MCF 10A (cell line): ENCODE data around the gene PRPF4. TPM values are rescaled to one million over a fixed set of nuclear protein-coding genes. Genes with fewer than 3 reads are reported as not detected.

Experiments
- BruUV-seq: library from RNA; stranded (reverse); fragments of 400-500 nt; replicated peaks from 2 replicates; lab custom pipeline; 2021; lab: Mats Ljungman, UMichigan
- CTCF ChIA-PET: fragments of 300-600 bp; sonication (Branson Sonifier 250); formaldehyde crosslinking; extraction: SDS; loops from one replicate; lab custom pipeline; 2021; ENCODE audit warnings: antibody characterized with exemption, inconsistent platforms; lab: Yijun Ruan, JAX
- POLR2A ChIA-PET: fragments of 300-600, 350-650 bp; sonication (Branson Sonifier 250); formaldehyde crosslinking; extraction: SDS; loops from one replicate; lab custom pipeline; 2020; ENCODE audit warnings: antibody characterized with exemption, inconsistent platforms; lab: Yijun Ruan, JAX
- DNase-seq: peaks from one replicate; pipeline ENCODE4 v3.0.0-alpha.2; 2018; ENCODE audit not compliant: unreplicated experiment
- H3K27ac Mint-ChIP-seq: one replicate; pipeline ENCODE4 v1.8.0; 2022; ENCODE audit warnings: mild to moderate bottlenecking, low read depth, mixed read lengths; ENCODE audit not compliant: unreplicated experiment
- H3K27me3 Mint-ChIP-seq: one replicate; pipeline ENCODE4 v1.8.0; 2022; ENCODE audit warnings: mixed read lengths; ENCODE audit not compliant: insufficient read depth, unreplicated experiment
- H3K36me3 Mint-ChIP-seq: one replicate; pipeline ENCODE4 v1.8.0; 2022; ENCODE audit warnings: mild to moderate bottlenecking, moderate library complexity, mixed read lengths; ENCODE audit not compliant: insufficient read depth, unreplicated experiment
- H3K4me1 Mint-ChIP-seq: one replicate; pipeline ENCODE4 v1.8.0; 2022; ENCODE audit warnings: mixed read lengths; ENCODE audit not compliant: insufficient read depth, unreplicated experiment
- H3K4me3 Mint-ChIP-seq: one replicate; pipeline ENCODE4 v1.8.0; 2022; ENCODE audit warnings: mild to moderate bottlenecking, moderate library complexity, mixed read lengths; ENCODE audit not compliant: unreplicated experiment
- H3K9me3 Mint-ChIP-seq: one replicate; pipeline ENCODE4 v1.8.0; 2022; ENCODE audit warnings: mixed read lengths; ENCODE audit not compliant: unreplicated experiment
- CTCF ChIP-seq: fragments of 200-600 bp; IDR thresholded peaks from one replicate; pipeline ENCODE4 v1.8.0; 2022; ENCODE audit warnings: antibody characterized with exemption, mild to moderate bottlenecking; ENCODE audit not compliant: unreplicated experiment
- intact Hi-C: fragments of 100-400 bp; cut with micrococcal nuclease; formaldehyde crosslinking; loops from 2 replicates; pipeline ENCODE4 v1.14.1; 2022
- total RNA-seq: library from RNA; stranded (reverse); gene quantifications from 2 replicates; pipeline ENCODE4 v1.2.3, GENCODE V29; 2022

Gene PRPF4
- total RNA-seq, 1 experiment from 2014 or later = 37.3 TPM

GRCh38 chr9:113313261-113313660, 37.8 kb downstream of the PRPF4 start:
- CTCF ChIA-PET = interaction anchor here (0.8 to 1.0 kb wide), 2 partner anchors 29 to 342 kb away, joined by 3 to 4 read pairs; no protein-coding TSS in a partner anchor
- H3K4me3 Mint-ChIP-seq = no peak overlapping the region
- BruUV-seq = no TSS peak

DNA sequence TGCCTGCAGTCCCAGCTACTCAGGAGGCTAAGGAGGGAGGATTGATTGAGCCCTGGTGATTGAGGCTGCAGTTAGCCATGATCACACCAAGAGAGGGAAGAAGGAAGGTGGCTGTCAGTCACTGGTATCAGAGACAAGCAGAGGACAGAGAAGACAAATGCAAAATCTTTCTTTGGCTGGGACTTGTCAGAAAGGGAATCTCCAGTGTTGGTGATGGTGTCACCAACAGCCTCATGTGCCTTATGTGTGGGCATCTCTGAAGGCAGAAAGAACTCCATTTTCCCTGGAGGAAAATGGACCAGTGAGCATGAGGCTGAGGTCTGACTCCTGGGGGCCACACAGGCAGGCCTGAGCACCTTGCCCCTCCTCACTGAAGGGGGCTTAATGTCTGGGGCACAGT, 39.8 kb downstream of the PRPF4 start:
- H3K4me1 Mint-ChIP-seq = no peaks in the 10 kb centered on the region
- no peak overlapping the region for H3K4me3 Mint-ChIP-seq
- CTCF ChIA-PET = interaction anchor here (0.8 to 1.9 kb wide), 2 partner anchors 41 to 88 kb away, joined by 3 to 8 read pairs; no protein-coding TSS in a partner anchor

More at GRCh38 chr9:113313261-113313660, 37.8 kb downstream of the PRPF4 start:
- POLR2A ChIA-PET = interaction anchor here (0.5 kb wide), 1 partner anchor 89 kb away, joined by 3 read pairs; no protein-coding TSS in a partner anchor
- H3K27me3 Mint-ChIP-seq = no peaks in the 10 kb centered on the region
- intact Hi-C loops = no loop called here
- no peak for TF ChIP-seq CTCF
- DNase-seq = no peak
- no peaks in the 10 kb centered on the region for H3K4me1 Mint-ChIP-seq
- H3K36me3 Mint-ChIP-seq = no peaks in the 10 kb centered on the region
- no peak overlapping the region for H3K27ac Mint-ChIP-seq
- H3K9me3 Mint-ChIP-seq = no peaks in the 10 kb centered on the region

DNA sequence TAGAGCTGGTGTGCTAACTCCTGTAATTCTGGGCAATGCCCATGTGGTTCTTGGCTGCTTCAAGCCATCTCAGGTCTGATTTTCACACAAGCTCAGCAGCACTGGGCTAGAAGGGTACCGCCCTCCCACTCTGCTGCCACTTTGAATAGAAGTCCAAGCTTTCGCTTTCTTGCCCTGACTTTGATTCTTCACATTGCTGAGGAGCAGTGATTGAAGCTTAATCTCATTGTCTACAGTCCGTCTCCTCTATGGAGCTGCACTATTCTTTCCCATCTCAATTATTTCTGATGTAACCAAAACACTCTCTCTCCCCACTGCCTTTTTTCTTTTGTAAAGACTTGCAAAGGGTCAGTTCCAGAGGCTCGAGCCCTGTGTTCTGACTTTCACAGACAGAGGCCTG, 40.6 kb downstream of the PRPF4 start:
- no peak overlapping the region for H3K27ac Mint-ChIP-seq
- no peaks in the 10 kb centered on the region for H3K27me3 Mint-ChIP-seq
- no TSS peak for BruUV-seq
- no peaks in the 10 kb centered on the region for H3K9me3 Mint-ChIP-seq
- no peaks in the 10 kb centered on the region for H3K36me3 Mint-ChIP-seq
- TF ChIP-seq CTCF = no peak
- H3K4me1 Mint-ChIP-seq = no peaks in the 10 kb centered on the region
- DNase-seq = no peak
- CTCF ChIA-PET = interaction anchor here (1.9 kb wide), 1 partner anchor 42 kb away, joined by 8 read pairs; no protein-coding TSS in a partner anchor
- intact Hi-C loops = no loop called here
- POLR2A ChIA-PET = no interaction called here
- no peak overlapping the region for H3K4me3 Mint-ChIP-seq

More for the DNA sequence above, 39.8 kb downstream of the PRPF4 start:
- H3K27ac Mint-ChIP-seq = no peak overlapping the region
- no peak for DNase-seq
- intact Hi-C loops = no loop called here
- no TSS peak for BruUV-seq
- no peaks in the 10 kb centered on the region for H3K9me3 Mint-ChIP-seq
- H3K27me3 Mint-ChIP-seq = no peaks in the 10 kb centered on the region
- TF ChIP-seq CTCF = no peak
- POLR2A ChIA-PET = no interaction called here
- H3K36me3 Mint-ChIP-seq = no peaks in the 10 kb centered on the region

DNA sequence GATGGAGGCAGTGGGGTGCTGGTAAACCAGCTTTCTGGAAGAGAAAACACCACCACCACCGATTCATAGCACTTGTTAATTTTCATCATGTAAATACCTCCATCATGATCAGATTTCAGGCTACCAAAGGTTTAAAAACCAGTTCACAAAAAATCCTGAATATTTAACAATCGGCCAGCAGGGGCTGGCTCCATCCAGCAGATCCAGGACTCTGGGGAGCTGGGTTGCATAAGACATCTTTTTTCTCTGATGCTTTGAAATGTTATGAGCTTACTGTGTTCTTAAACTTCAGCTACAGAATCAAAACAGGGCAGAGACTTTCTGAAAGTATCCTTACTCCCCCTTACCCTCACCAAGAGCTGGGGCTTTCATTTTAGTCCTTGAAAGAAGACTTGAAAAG, 42.3 kb downstream of the PRPF4 start:
- Mint-ChIP-seq H3K9me3 (no peaks in the 10 kb centered on the region), H3K4me1 (no peaks in the 10 kb centered on the region), H3K27me3 (no peaks in the 10 kb centered on the region), H3K4me3 (no peak overlapping the region), H3K36me3 (no peaks in the 10 kb centered on the region), H3K27ac (no peak overlapping the region)
- intact Hi-C loops = no loop called here
- POLR2A ChIA-PET = no interaction called here
- no peak for DNase-seq
- no peak for TF ChIP-seq CTCF
- CTCF ChIA-PET = interaction anchor here (0.9 to 4.0 kb wide), 3 partner anchors 9 to 44 kb away, joined by 3 to 15 read pairs (median 4); partner anchors contain the start of gene WDR31
- BruUV-seq = no TSS peak
